SHP77 treated with DMSO at 0.1 percent for 48 hours (cell line): ENCODE results near the gene AKAP8.

Experiments used
- DNase-seq: peaks from one replicate; lab custom pipeline; 2025; lab: John Stamatoyannopoulos, UW

The AKAP8 gene

GRCh38 chr19:15332311-15332996 lies 47.1 kb downstream of the AKAP8 start, which contains the start of gene BRD4:
TSS of gene BRD4 (minus strand) at chr19:15332539. CDS start at chr19:15273099, 59,440 bp downstream.
- DNase-seq: peak; percentile 5

GRCh38 chr19:15331419-15332310 lies 47.9 kb downstream of the AKAP8 start:
- no peak for DNase-seq

GRCh38 chr19:15330801-15331418 lies 48.7 kb downstream of the AKAP8 start:
- DNase-seq: no peak

DNA sequence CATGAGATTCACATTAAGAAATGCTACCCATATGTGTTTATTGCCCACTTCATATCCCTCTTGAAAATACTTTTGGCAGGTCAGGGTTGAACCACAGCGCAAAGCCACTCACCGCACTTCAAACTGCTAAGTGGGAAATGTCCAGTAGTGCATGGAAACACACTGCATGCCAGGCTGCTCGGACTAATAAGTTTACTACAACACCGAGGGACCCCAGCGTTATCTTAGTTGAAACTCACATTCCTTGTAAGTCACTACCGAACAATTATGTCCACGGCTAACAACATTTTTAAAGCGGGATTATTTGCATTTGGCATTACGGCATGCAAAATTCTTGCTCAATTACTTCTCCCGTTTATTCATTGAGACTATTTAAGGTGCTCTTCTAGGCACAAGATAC lies 51.3 kb downstream of the AKAP8 start:
- no peak for DNase-seq

GRCh38 chr19:15324791-15325519 lies 54.6 kb downstream of the AKAP8 start:
- no peak for DNase-seq

- DNase-seq: no peak
Observed at GRCh38 chr19:15323496-15324235, 55.9 kb downstream of the AKAP8 start.

- DNase-seq: no peak
Observed at GRCh38 chr19:15321739-15322138, 57.8 kb downstream of the AKAP8 start.

- DNase-seq: no peak
Observed at GRCh38 chr19:15320116-15320515, 59.5 kb downstream of the AKAP8 start.

DNA sequence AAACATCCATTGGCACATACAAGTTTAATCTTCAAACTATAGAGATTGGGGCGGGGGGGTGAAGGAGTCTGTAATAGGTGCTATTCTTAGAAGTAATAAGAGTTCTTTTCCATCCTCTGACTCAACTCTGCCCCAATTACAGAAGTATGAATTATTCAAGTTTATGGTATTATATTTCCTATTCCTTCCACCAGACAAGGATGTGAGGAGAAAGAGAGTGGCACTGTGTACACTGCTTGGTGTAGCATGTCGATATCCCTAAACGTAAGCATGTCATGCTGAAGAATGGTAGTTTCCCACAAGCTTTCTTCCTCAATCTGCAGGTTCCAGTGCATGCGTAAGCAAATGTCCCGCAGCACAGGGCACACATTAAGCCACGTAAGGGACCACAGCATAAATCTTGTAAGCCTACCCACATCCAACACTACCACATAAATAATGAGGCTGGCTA lies 61.3 kb downstream of the AKAP8 start:
- DNase-seq: no peak

GRCh38 chr19:15317392-15318071 lies 62.1 kb downstream of the AKAP8 start:
- DNase-seq: no peak

DNA sequence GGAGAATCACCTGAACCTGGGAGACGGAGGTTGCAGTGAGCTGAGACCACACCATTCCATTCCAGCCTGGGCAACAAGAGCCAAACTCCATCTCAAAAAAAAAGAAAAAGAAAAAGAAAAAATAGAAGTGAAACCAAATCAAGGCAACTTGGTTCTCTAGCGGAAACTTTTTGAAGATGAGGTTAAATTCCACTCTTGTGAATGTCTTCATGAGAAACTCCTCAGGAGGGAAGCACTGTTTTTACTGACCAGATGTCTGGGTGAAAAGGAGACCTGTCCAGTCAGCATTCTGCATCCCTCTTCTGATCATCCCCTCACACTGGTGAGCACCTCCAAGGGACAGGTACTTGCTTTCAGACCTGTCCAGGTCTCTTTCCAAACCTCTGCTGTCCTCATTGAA lies 63.1 kb downstream of the AKAP8 start:
- DNase-seq: no peak

- DNase-seq: peak; percentile 38
Observed at GRCh38 chr19:15315101-15315500, 64.5 kb downstream of the AKAP8 start.

- DNase-seq: no peak
Observed at GRCh38 chr19:15313649-15314279, 65.8 kb downstream of the AKAP8 start.

GRCh38 chr19:15307169-15307568 lies 72.4 kb downstream of the AKAP8 start:
- no peak for DNase-seq

DNA sequence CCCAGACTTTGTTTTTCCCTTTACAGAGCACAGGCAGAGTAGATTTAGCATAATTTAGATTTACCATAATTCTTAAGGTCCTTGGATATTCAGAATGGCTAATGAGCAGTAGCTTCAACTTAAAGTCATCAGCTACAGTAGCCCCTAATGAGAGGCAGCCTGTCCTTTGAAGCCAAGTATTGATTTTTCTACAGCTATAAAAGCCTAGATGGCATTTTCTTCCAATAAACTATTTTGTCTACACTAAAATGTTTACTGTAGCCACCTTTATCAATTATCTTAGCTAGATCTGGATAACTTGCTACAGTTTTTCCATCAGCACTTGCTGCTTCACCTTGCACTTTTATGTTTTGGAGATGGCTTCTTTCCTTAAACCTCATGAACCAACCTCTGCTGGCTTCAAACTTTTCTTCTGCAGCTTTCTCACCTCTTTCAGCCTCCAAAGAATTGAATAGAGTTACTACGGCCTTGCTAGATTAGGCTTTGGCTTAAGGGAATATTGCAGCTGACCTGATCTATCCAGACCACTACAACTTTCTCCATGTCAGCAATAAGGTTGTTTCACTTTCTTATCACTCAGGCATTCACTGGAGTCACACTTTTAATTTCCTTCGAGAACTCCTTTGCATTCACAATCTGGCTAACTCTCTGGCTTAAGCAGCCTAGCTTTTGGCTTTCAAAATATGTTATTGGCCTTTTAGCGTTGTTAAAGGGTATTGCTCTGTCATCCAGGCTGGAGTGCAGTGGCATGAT lies 73.8 kb downstream of the AKAP8 start:
- no peak for DNase-seq

DNA sequence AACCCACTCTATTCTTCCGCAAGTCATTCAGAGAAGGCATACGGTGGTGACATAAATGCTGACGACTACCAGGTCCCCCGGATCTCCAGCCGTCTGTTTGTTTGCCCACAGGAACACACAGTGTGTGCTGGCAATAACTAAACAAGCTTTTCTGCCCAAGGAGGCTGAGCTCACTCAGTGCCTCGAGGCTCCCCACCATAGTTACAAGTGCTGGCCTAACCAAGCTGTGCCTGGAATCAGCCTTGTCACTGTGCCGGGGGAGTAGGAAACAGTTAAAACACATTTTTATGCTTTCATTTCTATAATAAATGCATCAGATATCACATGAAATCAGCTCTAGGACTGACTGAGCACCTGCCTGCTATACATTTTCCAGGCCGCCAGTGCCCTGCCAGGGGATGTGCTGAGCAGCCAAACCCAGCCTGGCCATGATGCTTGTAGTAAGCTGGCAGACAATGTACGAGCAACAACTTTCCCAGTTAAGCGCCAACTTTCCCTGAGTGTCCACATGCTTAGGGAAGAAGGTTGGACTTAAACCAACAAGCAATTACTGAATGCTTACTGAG lies 75.4 kb downstream of the AKAP8 start:
- no peak for DNase-seq
